SK-N-SH treated with all-trans-retinoic acid at 6 μM for 48 hours (cell line): ENCODE measurements around the gene PDCD1.
"Not testable (repeated sequence)": the region's sequence is repeated elsewhere in the genome, so short reads cannot be mapped to it uniquely, and the experiment has no call there.

Source experiments
- ATAC-seq: fragments of 200-7000 bp; cut with Tn5 transposase; 3 replicates; pipeline ENCODE4 v1.9.1; 2020; ENCODE audit warnings: mild to moderate bottlenecking, moderate library complexity
- ARNTL ChIP-seq: fragments of 450-650 bp; formaldehyde crosslinking; IDR thresholded peaks from 2 replicates; pipeline ENCODE4 v1.5.0; 2020; ENCODE audit warnings: low read depth, mild to moderate bottlenecking, moderate library complexity, borderline replicate concordance
- CREB5 ChIP-seq: fragments of 250-450 bp; sonication (Bioruptor Pico); IDR thresholded peaks from 2 replicates; pipeline ENCODE4 v1.5.1; 2020; ENCODE audit warnings: low read depth, mild to moderate bottlenecking, moderate library complexity
- CSRNP3 ChIP-seq: fragments of 250-450 bp; sonication (Bioruptor Pico); IDR thresholded peaks from 2 replicates; pipeline ENCODE4 v1.5.1; 2021; ENCODE audit warnings: mild to moderate bottlenecking, moderate library complexity
- ESRRG ChIP-seq: fragments of 250-450 bp; sonication (Bioruptor Pico); IDR thresholded peaks from 2 replicates; pipeline ENCODE4 v1.6.1; 2021; ENCODE audit warnings: mild to moderate bottlenecking
- GLIS3 ChIP-seq: fragments of 250-450 bp; sonication (Bioruptor Pico); IDR thresholded peaks from 2 replicates; pipeline ENCODE4 v1.5.0; 2020; ENCODE audit warnings: mild to moderate bottlenecking, moderate library complexity
- ISL1 ChIP-seq: fragments of 250-450 bp; sonication (Bioruptor Pico); IDR thresholded peaks from 2 replicates; pipeline ENCODE4 v2.1.2; 2022; ENCODE audit warnings: mild to moderate bottlenecking, moderate library complexity
- OSR1 ChIP-seq: fragments of 250-450 bp; sonication (Bioruptor Pico); IDR thresholded peaks from 2 replicates; pipeline ENCODE4 v1.8.0; 2022; ENCODE audit warnings: moderate library complexity, mild to moderate bottlenecking, inconsistent platforms
- PPARA ChIP-seq: fragments of 250-450 bp; sonication (Bioruptor Pico); IDR thresholded peaks from 2 replicates; pipeline ENCODE4 v1.5.0; 2020; ENCODE audit warnings: mild to moderate bottlenecking, borderline replicate concordance
- SNAI2 ChIP-seq: fragments of 250-450 bp; sonication (Bioruptor Pico); IDR thresholded peaks from 2 replicates; pipeline ENCODE4 v1.5.0; 2020; ENCODE audit warnings: mild to moderate bottlenecking, moderate library complexity
- TCF4 ChIP-seq: fragments of 250-450 bp; sonication (Bioruptor Pico); IDR thresholded peaks from 2 replicates; pipeline ENCODE4 v1.8.0; 2021; ENCODE audit warnings: mild to moderate bottlenecking, moderate library complexity, borderline replicate concordance
- TOX ChIP-seq: fragments of 250-450 bp; sonication (Bioruptor Pico); IDR thresholded peaks from 2 replicates; pipeline ENCODE4 v1.8.0; 2021; ENCODE audit warnings: mild to moderate bottlenecking, moderate library complexity, borderline replicate concordance
- TSHZ2 ChIP-seq: fragments of 250-450 bp; sonication (Bioruptor Pico); IDR thresholded peaks from 2 replicates; pipeline ENCODE4 v1.5.0; 2020; ENCODE audit warnings: mild to moderate bottlenecking, moderate library complexity
- ZFP3 ChIP-seq: fragments of 250-450 bp; sonication (Bioruptor Pico); IDR thresholded peaks from 2 replicates; pipeline ENCODE4 v1.5.0; 2020; ENCODE audit warnings: mild to moderate bottlenecking, moderate library complexity
- ZFP30 ChIP-seq: fragments of 450-650 bp; formaldehyde crosslinking; IDR thresholded peaks from 2 replicates; pipeline ENCODE4 v1.5.0; 2022; ENCODE audit warnings: mild to moderate bottlenecking, moderate library complexity
- ZNF565 ChIP-seq: fragments of 450-650 bp; formaldehyde crosslinking; conservative IDR thresholded peaks from 2 replicates; pipeline ENCODE4 v1.5.0; 2020; ENCODE audit warnings: low read depth, mild to moderate bottlenecking, moderate library complexity
- ZNF70 ChIP-seq: fragments of 450-650 bp; formaldehyde crosslinking; IDR thresholded peaks from 2 replicates; pipeline ENCODE4 v1.5.0; 2020; ENCODE audit warnings: mild to moderate bottlenecking, moderate library complexity
- ZNF8 ChIP-seq: fragments of 450-650 bp; formaldehyde crosslinking; IDR thresholded peaks from 2 replicates; pipeline ENCODE4 v1.5.0; 2020; ENCODE audit warnings: mild to moderate bottlenecking, moderate library complexity

Gene PDCD1

GRCh38 chr2:241803387-241804325 lies 55.0 kb downstream of the PDCD1 start:
- ATAC-seq = peak; percentile 64
- TF ChIP-seq TSHZ2 (CRISPR knock-in tag) (no peak), CREB5 (CRISPR knock-in tag) (no peak), TOX (CRISPR knock-in tag) (no peak), ZNF8 (no peak), GLIS3 (CRISPR knock-in tag) (no peak), ZNF565 (CRISPR knock-in tag) (no peak), ZFP30 (CRISPR knock-in tag) (no peak), OSR1 (no peak), ZFP3 (CRISPR knock-in tag) (no peak), SNAI2 (CRISPR knock-in tag) (no peak)

- no peak for TF ChIP-seq ZFP3 (CRISPR knock-in tag)
- no peak for TF ChIP-seq TOX (CRISPR knock-in tag)
- TF ChIP-seq CSRNP3 = no peak
- TF ChIP-seq CREB5 (CRISPR knock-in tag) = no peak
- no peak for TF ChIP-seq ISL1 (CRISPR knock-in tag)
- TF ChIP-seq GLIS3 (CRISPR knock-in tag) = no peak
- TF ChIP-seq ZNF70 = no peak
- no peak for TF ChIP-seq ARNTL
- TF ChIP-seq PPARA (CRISPR knock-in tag) = no peak
- TF ChIP-seq ESRRG (CRISPR knock-in tag) = no peak
- TF ChIP-seq ZNF8 = no peak
- ATAC-seq = no peak
These were observed 56.0 kb downstream of the PDCD1 start for GRCh38 chr2:241802421-241803318.

GRCh38 chr2:241801611-241802420 lies 56.9 kb downstream of the PDCD1 start:
- no peak for ATAC-seq
- TF ChIP-seq CSRNP3 = no peak
- no peak for TF ChIP-seq CREB5 (CRISPR knock-in tag)
- TF ChIP-seq ZFP3 (CRISPR knock-in tag) = no peak
- TF ChIP-seq ZNF8 = no peak
- TF ChIP-seq TCF4 = no peak
- TF ChIP-seq TOX (CRISPR knock-in tag) = no peak

GRCh38 chr2:241800198-241800903 lies 58.3 kb downstream of the PDCD1 start:
- ATAC-seq = not testable (repeated sequence)
